Neural crest cell (in vitro differentiated cells): ENCODE measurements around the gene RABEPK. TPM values are rescaled to one million over a fixed set of nuclear protein-coding genes. Genes with fewer than 3 reads are reported as not detected.

Source experiments
- DNase-seq: peaks from one replicate; pipeline ENCODE4 v3.0.0; 2021; ENCODE audit warnings: low read depth, mixed read lengths, low spot score
- H3K27ac Mint-ChIP-seq: one replicate; pipeline ENCODE4 v1.8.0; 2021; ENCODE audit warnings: mild to moderate bottlenecking, mixed read lengths; ENCODE audit not compliant: unreplicated experiment
- H3K27me3 Mint-ChIP-seq: 2 replicates; pipeline ENCODE4 v1.8.0; 2021; ENCODE audit warnings: low read depth, mild to moderate bottlenecking, mixed read lengths
- H3K36me3 Mint-ChIP-seq: 2 replicates; pipeline ENCODE4 v1.8.0; 2021; ENCODE audit warnings: low read depth, mild to moderate bottlenecking, mixed read lengths
- H3K4me1 Mint-ChIP-seq: 2 replicates; pipeline ENCODE4 v1.8.0; 2021; ENCODE audit warnings: mixed read lengths
- H3K4me3 Mint-ChIP-seq: one replicate; pipeline ENCODE4 v1.8.0; 2021; ENCODE audit warnings: mild to moderate bottlenecking, mixed read lengths
- H3K9me3 Mint-ChIP-seq: 2 replicates; pipeline ENCODE4 v1.8.0; 2021; ENCODE audit warnings: mixed read lengths
- long read RNA-seq: library from polyadenylated mRNA; unstranded; transcript quantifications from one replicate; pipeline ENCODE4 v2.0.0, GENCODE V29; 2020
- total RNA-seq: library from RNA; stranded (reverse); gene quantifications from 2 replicates; pipeline ENCODE4 v1.2.1, GENCODE V29; 2021
- TF ChIP-seq, protein P1 (sequence below): fragments of 200-600 bp; sonication (generic); conservative IDR thresholded peaks from 2 replicates; pipeline ENCODE4 v1.5.0; 2021; ENCODE audit warnings: antibody characterized with exemption, mild to moderate bottlenecking

Gene RABEPK, protein sequence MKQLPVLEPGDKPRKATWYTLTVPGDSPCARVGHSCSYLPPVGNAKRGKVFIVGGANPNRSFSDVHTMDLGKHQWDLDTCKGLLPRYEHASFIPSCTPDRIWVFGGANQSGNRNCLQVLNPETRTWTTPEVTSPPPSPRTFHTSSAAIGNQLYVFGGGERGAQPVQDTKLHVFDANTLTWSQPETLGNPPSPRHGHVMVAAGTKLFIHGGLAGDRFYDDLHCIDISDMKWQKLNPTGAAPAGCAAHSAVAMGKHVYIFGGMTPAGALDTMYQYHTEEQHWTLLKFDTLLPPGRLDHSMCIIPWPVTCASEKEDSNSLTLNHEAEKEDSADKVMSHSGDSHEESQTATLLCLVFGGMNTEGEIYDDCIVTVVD
- 26.6 and 27.5 TPM in 2 replicates for total RNA-seq
- long read RNA-seq, transcript RABEPK-204 (9 exons, 1,466 nt), result minor isoform, 26 of 89 reads
- long read RNA-seq, transcript RABEPK-202 (8 exons, 1,504 nt), result major isoform, 36 of 89 reads
- long read RNA-seq, partial matches to known transcripts, result 12 of 89 reads
- long read RNA-seq, other reads (novel, unspliced or antisense), result 13 of 89 reads

DNA sequence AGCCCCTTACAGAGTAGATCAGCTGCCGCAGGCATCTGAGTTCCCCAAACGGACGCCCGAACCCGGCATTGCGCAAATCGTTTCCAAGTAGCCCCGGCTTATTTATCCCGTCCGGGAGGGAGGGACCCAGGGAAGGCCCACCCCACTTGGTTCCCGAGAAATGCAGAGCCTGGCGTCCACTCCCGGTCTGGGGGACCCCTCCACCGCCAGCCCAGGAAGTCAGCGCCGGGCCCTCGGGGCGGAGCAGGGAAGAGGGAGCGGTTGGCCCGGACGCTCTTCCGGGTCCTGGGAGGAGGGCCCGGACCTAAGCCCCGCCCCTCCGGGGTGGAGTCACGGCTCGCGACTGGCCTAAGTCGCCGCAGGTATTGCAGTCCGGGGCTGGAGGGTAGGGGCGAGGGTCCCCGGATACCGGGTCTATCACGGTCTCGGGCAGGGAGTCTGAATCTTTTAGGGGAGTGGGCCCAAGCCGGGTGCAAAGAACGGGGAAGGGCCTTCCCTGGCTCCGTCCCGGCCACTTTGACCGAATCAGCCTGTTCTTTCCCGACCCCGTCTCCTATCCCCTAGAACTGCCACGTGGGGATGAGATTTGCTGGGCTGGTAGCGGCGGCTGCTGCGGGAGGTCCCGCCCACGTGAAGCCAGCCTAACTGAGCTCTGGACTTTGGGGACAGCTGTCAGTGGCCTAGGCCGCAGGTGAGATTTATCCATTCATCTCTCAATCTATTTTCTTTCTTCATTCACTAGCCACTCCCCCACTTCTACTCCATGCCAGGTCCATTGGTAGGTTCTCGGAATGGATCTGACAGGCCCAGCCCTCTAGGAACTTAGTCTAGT lies at the start of gene RABEPK:
Gene RABEPK, plus strand, starts transcription at position 327 of the 832 bp plus-strand sequence. CDS start 2,472 bp downstream, outside the sequence.
- H3K36me3 Mint-ChIP-seq, result no peaks in the 10 kb centered on the region
- peak; percentile 92 for DNase-seq
- peak within 1 kb of the TSS; percentile 94 for H3K4me3 Mint-ChIP-seq
- H3K4me1 Mint-ChIP-seq, result peaks cover 18% of the 10 kb centered on the region
- H3K9me3 Mint-ChIP-seq, result no peaks in the 10 kb centered on the region
- peak within 1 kb of the TSS; percentile 87 for H3K27ac Mint-ChIP-seq
- peaks cover 3% of the 10 kb centered on the region for H3K27me3 Mint-ChIP-seq
- TF ChIP-seq, protein P1, sequence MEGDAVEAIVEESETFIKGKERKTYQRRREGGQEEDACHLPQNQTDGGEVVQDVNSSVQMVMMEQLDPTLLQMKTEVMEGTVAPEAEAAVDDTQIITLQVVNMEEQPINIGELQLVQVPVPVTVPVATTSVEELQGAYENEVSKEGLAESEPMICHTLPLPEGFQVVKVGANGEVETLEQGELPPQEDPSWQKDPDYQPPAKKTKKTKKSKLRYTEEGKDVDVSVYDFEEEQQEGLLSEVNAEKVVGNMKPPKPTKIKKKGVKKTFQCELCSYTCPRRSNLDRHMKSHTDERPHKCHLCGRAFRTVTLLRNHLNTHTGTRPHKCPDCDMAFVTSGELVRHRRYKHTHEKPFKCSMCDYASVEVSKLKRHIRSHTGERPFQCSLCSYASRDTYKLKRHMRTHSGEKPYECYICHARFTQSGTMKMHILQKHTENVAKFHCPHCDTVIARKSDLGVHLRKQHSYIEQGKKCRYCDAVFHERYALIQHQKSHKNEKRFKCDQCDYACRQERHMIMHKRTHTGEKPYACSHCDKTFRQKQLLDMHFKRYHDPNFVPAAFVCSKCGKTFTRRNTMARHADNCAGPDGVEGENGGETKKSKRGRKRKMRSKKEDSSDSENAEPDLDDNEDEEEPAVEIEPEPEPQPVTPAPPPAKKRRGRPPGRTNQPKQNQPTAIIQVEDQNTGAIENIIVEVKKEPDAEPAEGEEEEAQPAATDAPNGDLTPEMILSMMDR, result no peak

DNA sequence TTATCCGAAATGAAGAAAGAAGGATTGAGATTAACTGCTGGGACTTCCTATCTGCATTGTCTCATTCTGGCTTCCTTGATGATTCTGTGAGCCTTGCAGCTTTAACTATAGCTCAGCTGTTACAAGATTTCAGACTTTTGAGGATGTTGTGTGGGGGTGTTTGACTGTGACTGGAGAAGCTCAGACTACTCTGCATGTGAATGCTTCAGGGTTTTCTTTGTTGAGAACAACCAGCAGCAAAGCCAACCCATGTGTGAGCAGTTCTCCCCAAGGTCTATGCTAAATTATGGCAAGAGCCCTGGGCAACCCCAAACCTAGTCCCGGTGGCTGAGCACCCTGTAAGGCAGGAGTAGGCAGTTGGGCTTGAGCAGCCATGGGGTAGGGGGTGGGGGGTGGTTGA lies 48.6 kb upstream of the RABEPK start:
- TF ChIP-seq, protein P1, result no peak
- no peak for DNase-seq
- H3K4me1 Mint-ChIP-seq, result no peaks in the 10 kb centered on the region
- H3K9me3 Mint-ChIP-seq, result no peaks in the 10 kb centered on the region
- H3K36me3 Mint-ChIP-seq, result peaks cover 14% of the 10 kb centered on the region
- H3K4me3 Mint-ChIP-seq, result no peak overlapping the region
- H3K27me3 Mint-ChIP-seq, result no peaks in the 10 kb centered on the region
- H3K27ac Mint-ChIP-seq, result no peak overlapping the region

DNA sequence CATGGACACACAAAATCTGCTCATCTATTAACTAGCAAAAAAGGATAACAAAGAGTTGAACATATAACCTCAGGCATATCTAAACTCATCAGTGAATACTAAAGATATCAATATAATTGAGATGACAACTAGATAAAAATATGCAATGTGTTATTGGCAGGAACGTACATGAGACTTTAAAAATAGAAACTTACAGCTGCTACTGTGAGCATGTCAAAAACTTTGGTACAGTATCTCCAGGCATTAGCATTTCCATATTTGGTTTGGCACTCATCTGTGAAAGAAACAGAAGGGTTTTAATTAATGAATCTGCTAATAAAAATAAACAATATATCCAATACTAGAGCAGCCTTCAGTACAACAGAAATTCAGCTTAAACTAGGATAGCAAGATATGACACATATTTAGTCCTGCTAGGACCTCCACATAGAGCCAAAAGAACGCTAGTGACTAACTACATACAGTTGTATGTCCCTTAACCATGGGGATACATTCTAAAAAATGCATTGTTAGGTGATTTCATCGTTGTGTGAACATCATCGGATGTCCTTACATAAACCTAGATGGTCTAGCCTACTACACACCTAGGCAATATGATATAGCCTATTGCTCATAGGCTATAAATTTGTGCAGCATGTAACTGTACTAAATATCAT lies 46.5 kb upstream of the RABEPK start:
- H3K27me3 Mint-ChIP-seq, result no peaks in the 10 kb centered on the region
- no peak overlapping the region for H3K27ac Mint-ChIP-seq
- peaks cover 14% of the 10 kb centered on the region for H3K36me3 Mint-ChIP-seq
- H3K4me3 Mint-ChIP-seq, result no peak overlapping the region
- no peak for DNase-seq
- no peaks in the 10 kb centered on the region for H3K4me1 Mint-ChIP-seq
- no peaks in the 10 kb centered on the region for H3K9me3 Mint-ChIP-seq
- TF ChIP-seq, protein P1, result no peak

DNA sequence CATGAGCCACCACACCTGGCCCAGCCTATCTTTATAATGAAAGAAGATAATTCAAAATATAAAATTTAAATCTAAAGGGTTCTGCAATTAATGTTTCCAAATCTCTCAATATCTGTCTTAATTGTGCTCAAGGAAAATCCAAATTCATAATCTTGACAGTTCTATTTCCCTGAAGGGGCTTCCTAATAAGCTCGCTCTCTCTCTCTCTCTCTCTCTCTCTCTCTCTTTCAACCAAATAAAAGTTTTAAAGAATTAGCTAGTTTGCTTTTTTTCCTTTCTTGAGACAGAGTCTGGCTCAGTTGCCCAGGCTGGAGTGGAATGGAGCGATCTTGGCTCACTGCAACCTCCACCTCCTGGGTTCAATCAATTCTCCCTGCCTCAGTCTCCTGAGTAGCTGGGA lies 43.8 kb upstream of the RABEPK start:
- DNase-seq, result no peak
- TF ChIP-seq, protein P1, result no peak
- Mint-ChIP-seq H3K36me3 (peaks cover 11% of the 10 kb centered on the region), H3K27me3 (no peaks in the 10 kb centered on the region), H3K4me1 (no peaks in the 10 kb centered on the region), H3K27ac (no peak overlapping the region), H3K4me3 (no peak overlapping the region), H3K9me3 (no peaks in the 10 kb centered on the region)

DNA sequence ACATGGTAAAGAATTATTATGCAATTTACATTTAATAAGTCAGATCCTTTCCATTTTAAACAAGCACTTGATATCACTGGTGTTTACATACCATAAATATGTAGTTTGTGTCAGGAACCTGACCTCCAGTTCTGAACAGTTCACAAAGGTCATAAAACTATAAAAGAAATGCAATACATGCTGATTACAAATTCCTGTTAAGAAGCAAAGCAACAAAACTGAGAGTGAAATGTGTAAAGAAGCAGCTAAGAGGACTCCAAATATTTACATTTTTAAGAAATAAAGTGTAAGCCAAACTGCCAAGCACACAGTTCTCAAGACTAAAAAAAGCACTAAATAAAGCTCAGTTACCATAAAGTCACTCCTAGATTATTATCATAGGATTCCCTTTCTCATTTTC lies 39.6 kb upstream of the RABEPK start:
- no peaks in the 10 kb centered on the region for H3K9me3 Mint-ChIP-seq
- H3K4me3 Mint-ChIP-seq, result no peak overlapping the region
- TF ChIP-seq, protein P1, result no peak
- no peaks in the 10 kb centered on the region for H3K27me3 Mint-ChIP-seq
- H3K4me1 Mint-ChIP-seq, result no peaks in the 10 kb centered on the region
- no peaks in the 10 kb centered on the region for H3K36me3 Mint-ChIP-seq
- DNase-seq, result no peak
- no peak overlapping the region for H3K27ac Mint-ChIP-seq
